ENCODE results near the gene DOCK3. TPM values are rescaled to one million over a fixed set of nuclear protein-coding genes. Genes with fewer than 3 reads are reported as not detected.
"Not testable (repeated sequence)": the region's sequence is repeated elsewhere in the genome, so short reads cannot be mapped to it uniquely, and the experiment has no call there.

Gene DOCK3
- total and polyA plus RNA-seq, 10 donors = 0.08 to 2.1 (median 0.44) TPM

DNA sequence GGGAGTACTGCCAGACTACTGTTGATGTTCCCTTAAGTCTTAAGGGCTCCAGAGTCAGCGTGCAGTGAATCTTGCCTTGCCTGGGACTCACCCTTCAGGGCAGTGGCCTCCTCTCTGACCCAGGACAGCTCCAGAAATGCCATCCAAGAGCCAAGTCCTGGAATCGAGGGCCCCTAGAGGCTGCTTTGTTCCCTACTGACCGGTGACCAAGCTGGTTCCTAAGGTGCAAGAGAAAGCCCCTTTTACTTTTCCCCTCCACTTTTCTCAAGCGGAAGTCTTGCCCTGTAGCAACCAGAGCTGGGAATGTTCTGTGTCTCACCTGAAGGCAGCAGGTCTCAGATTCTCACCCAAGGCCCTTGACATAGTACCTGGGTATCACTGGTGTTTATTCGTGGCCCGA lies 238.0 kb downstream of the DOCK3 start:
- TF ChIP-seq POLR2A (IDR thresholded peaks at IDR 0.05) (no peak), POLR2AphosphoS5 (IDR thresholded peaks at IDR 0.05) (no peak)
- TF ChIP-seq, protein P1, sequence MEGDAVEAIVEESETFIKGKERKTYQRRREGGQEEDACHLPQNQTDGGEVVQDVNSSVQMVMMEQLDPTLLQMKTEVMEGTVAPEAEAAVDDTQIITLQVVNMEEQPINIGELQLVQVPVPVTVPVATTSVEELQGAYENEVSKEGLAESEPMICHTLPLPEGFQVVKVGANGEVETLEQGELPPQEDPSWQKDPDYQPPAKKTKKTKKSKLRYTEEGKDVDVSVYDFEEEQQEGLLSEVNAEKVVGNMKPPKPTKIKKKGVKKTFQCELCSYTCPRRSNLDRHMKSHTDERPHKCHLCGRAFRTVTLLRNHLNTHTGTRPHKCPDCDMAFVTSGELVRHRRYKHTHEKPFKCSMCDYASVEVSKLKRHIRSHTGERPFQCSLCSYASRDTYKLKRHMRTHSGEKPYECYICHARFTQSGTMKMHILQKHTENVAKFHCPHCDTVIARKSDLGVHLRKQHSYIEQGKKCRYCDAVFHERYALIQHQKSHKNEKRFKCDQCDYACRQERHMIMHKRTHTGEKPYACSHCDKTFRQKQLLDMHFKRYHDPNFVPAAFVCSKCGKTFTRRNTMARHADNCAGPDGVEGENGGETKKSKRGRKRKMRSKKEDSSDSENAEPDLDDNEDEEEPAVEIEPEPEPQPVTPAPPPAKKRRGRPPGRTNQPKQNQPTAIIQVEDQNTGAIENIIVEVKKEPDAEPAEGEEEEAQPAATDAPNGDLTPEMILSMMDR (IDR thresholded peaks at IDR 0.05 in 8 of 11, conservative IDR thresholded peaks at IDR 0.05 in 3 of 11) = no peak
- no peak for DNase-seq
- intact Hi-C loops (cut with DNase I; ENCODE audit: low total_unique reads) = no loop called here
- WGBS, 5 donors = 67 to 84% (median 80%) methylated on average over 6 of the region's 6 CpGs
- H3K27ac ChIP-seq = no peak overlapping the region
- no peak overlapping the region for H3K4me3 ChIP-seq
- H3K27me3 ChIP-seq (replicated peaks in 1 of 7) = peaks cover 0 to 4% (median 0%) of the 10 kb centered on the region in 7 donors
- peaks cover 0 to 4% (median 0%) of the 10 kb centered on the region in 8 donors for H3K9me3 ChIP-seq
- no peaks in the 10 kb centered on the region for H3K4me1 ChIP-seq
- H3K36me3 ChIP-seq = no peaks in the 10 kb centered on the region

DNA sequence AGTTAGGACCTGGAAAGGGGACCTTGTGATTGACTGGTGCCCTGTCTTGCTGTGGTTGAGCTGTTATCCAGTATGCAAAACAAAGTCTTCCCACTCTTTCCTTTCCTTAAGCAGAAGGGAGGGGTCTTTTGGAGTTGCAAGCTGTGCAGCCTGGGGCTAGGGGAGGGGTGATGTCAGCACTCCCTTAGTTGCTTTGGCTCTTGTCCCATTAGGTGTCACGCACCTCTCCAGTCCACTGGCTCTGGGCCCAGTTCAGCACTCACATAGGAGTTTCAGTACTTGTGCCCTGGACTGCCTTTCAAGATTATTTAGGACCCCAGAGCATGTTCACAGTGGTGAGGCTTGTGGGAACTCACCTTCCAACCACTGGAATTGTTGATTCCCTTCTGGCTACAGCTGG lies 238.5 kb downstream of the DOCK3 start:
- intact Hi-C loops (cut with DNase I; ENCODE audit: low total_unique reads) = no loop called here
- DNase-seq = no peak
- Histone ChIP-seq H3K4me1 (no peaks in the 10 kb centered on the region), H3K36me3 (no peaks in the 10 kb centered on the region), H3K27ac (no peak overlapping the region), H3K9me3 (peaks cover 0 to 7% (median 1%) of the 10 kb centered on the region in 8 donors), H3K4me3 (no peak overlapping the region), H3K27me3 (replicated peaks in 1 of 7) (peaks cover 0 to 4% (median 0%) of the 10 kb centered on the region in 7 donors)
- TF ChIP-seq, protein P1 (IDR thresholded peaks at IDR 0.05 in 8 of 11, conservative IDR thresholded peaks at IDR 0.05 in 3 of 11) = no peak
- TF ChIP-seq POLR2AphosphoS5 (IDR thresholded peaks at IDR 0.05) = no peak
- no peak for TF ChIP-seq POLR2A (IDR thresholded peaks at IDR 0.05)
- 27 to 93% (median 75%) methylated on average over 1 of the region's 1 CpG for WGBS, 5 donors

DNA sequence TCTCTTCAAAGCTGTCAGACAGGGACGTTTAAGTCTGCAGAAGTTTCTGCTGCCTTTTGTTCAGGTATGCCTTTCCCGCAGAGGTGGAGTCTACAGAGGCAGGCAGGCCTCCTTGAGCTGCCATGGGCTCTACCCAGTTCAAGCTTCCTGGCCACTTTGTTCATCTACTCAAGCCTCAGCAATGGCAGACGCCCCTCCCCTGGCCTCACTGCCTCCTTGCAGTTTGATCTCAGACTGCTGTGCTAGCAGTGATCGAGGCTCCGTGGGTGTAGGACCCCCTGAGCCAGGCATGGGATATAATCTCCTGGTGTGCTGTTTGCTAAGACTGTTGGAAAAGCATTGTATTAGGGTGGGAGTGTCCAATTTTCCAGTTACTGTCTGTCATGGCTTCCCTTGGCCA lies 247.3 kb downstream of the DOCK3 start:
- H3K4me1 ChIP-seq; DNase-seq; H3K27ac ChIP-seq; H3K36me3 ChIP-seq; H3K27me3 ChIP-seq (replicated peaks in 1 of 7); H3K4me3 ChIP-seq; intact Hi-C loops (cut with DNase I; ENCODE audit: low total_unique reads): not testable (repeated sequence)
- 77 to 91% (median 85%) methylated on average over 3 to 5 of the region's 5 CpGs for WGBS, 5 donors
- peaks cover 0 to 29% (median 18%) of the 10 kb centered on the region in 8 donors for H3K9me3 ChIP-seq

DNA sequence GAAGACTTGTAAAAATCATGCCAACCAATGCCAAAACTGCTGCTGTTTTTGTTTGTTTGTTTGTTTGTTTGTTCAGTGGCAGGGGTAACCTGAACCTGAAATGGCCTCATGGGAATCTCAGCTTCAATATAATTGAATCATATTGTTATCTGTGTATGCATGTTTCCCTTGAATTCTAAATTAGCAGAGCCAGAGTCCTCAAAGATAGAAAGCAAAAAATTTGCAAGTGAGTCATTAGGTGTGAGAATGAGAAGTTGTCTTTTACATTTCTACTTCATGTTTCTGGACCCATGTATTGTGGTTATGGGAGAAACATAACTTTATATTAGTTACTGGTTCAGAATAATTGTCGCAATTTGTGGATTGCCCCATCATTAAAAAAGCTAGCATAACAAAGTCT lies 249.2 kb downstream of the DOCK3 start:
- Histone ChIP-seq H3K36me3 (no peaks in the 10 kb centered on the region), H3K27ac (no peak overlapping the region), H3K9me3 (peaks cover 0 to 16% (median 7%) of the 10 kb centered on the region in 8 donors), H3K4me1 (no peaks in the 10 kb centered on the region), H3K4me3 (no peak overlapping the region), H3K27me3 (replicated peaks in 1 of 7) (peaks cover 0 to 6% (median 0%) of the 10 kb centered on the region in 7 donors)
- DNase-seq = no peak
- intact Hi-C loops (cut with DNase I; ENCODE audit: low total_unique reads) = no loop called here
- 83 to 98% (median 96%) methylated on average over 1 of the region's 1 CpG for WGBS, 5 donors
- TF ChIP-seq, protein P1 (IDR thresholded peaks at IDR 0.05 in 8 of 11, conservative IDR thresholded peaks at IDR 0.05 in 3 of 11) = no peak
- TF ChIP-seq POLR2AphosphoS5 (IDR thresholded peaks at IDR 0.05) = no peak

DNA sequence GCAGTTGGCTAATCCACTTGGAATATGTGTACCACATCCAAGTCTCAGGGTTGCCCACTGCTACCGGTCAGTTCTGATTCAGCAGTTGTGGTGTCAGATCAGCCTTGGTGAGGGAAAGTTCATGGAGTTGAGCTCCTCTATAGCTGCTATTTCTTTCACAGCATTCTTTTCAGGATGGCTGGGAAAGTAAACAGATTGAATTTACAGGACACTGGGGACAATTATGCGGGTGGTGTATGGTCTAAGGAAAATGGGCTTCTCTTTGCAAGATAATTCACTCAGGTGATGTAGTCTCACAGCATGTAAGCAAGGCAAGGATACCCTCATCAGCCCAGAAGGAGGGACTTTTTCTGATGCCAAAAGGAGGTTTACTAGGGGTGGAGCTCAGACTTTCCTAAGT lies 249.9 kb downstream of the DOCK3 start:
- whole genome bisulfite sequencing, 5 donors = 87 to 92% (median 90%) methylated on average over 2 of the region's 2 CpGs
- TF ChIP-seq POLR2AphosphoS5 (IDR thresholded peaks at IDR 0.05) (no peak), POLR2A (IDR thresholded peaks at IDR 0.05) (no peak)
- TF ChIP-seq, protein P1 (IDR thresholded peaks at IDR 0.05 in 8 of 11, conservative IDR thresholded peaks at IDR 0.05 in 3 of 11) = no peak
- H3K4me3 ChIP-seq = no peak overlapping the region
- H3K27ac ChIP-seq = no peak overlapping the region
- intact Hi-C loops (cut with DNase I; ENCODE audit: low total_unique reads) = no loop called here
- H3K4me1 ChIP-seq = no peaks in the 10 kb centered on the region
- no peaks in the 10 kb centered on the region for H3K36me3 ChIP-seq
- H3K9me3 ChIP-seq = peaks cover 0 to 10% (median 2%) of the 10 kb centered on the region in 8 donors
- peaks cover 0 to 6% (median 0%) of the 10 kb centered on the region in 7 donors for H3K27me3 ChIP-seq (replicated peaks in 1 of 7)
- no peak for DNase-seq

Measured in spleen (tissue), 11 donors.